HepG2 (cell line): ENCODE data around the gene C19orf33. TPM values are rescaled to one million over a fixed set of nuclear protein-coding genes. Genes with fewer than 3 reads are reported as not detected.

ENCODE experiments used
- BRCA1 ChIP-seq: sonication (generic); formaldehyde crosslinking; IDR thresholded peaks from 2 replicates; pipeline ENCODE4 v1.4.0; 2020; ENCODE audit warnings: missing genetic modification reagents
- CHCHD3 ChIP-seq: sonication (generic); formaldehyde crosslinking; IDR thresholded peaks from 2 replicates; pipeline ENCODE4 v1.8.0; 2022; ENCODE audit warnings: mild to moderate bottlenecking, missing genetic modification reagents, moderate library complexity
- CHD2 ChIP-seq: IDR thresholded peaks from 2 replicates; pipeline ENCODE4 v1.6.1; 2011; ENCODE audit warnings: low read depth, low read length, improper control_type of control experiment
- FOXP1 ChIP-seq, 2 experiments: fragments of 450-650 bp in 1 of 2; IDR thresholded peaks; 2 replicates each; pipeline ENCODE4 v1.6.1; 2017 to 2018; ENCODE audit warnings: antibody characterized with exemption in 1 of 2
- HMG20A ChIP-seq: IDR thresholded peaks from 2 replicates; pipeline ENCODE4 v1.6.1; 2016; ENCODE audit warnings: borderline replicate concordance
- MAFG ChIP-seq: sonication (generic); formaldehyde crosslinking; IDR thresholded peaks from 2 replicates; pipeline ENCODE4 v1.5.1; 2020; ENCODE audit warnings: mild to moderate bottlenecking, missing genetic modification reagents
- MEF2D ChIP-seq: sonication (generic); formaldehyde crosslinking; IDR thresholded peaks from 2 replicates; pipeline ENCODE4 v1.5.1; 2020; ENCODE audit warnings: mild to moderate bottlenecking, missing genetic modification reagents
- MEIS1 ChIP-seq: sonication (generic); formaldehyde crosslinking; IDR thresholded peaks from 2 replicates; pipeline ENCODE4 v1.9.0; 2021; ENCODE audit warnings: mild to moderate bottlenecking, missing genetic modification reagents, moderate library complexity, borderline replicate concordance
- NCOA5 ChIP-seq: sonication (generic); formaldehyde crosslinking; IDR thresholded peaks from 2 replicates; pipeline ENCODE4 v1.4.0; 2020; ENCODE audit warnings: missing genetic modification reagents
- NFRKB ChIP-seq: fragments of 450-650 bp; IDR thresholded peaks from 2 replicates; pipeline ENCODE4 v1.6.1; 2017
- NFYC ChIP-seq: IDR thresholded peaks from 2 replicates; pipeline ENCODE4 v1.6.1; 2016; ENCODE audit warnings: missing genetic modification reagents, missing compliant biosample characterization
- NONO ChIP-seq, 2 experiments: fragments of 450-650 bp in 1 of 2; sonication (generic) in 1 of 2; formaldehyde crosslinking in 1 of 2; IDR thresholded peaks in 1 of 2; conservative IDR thresholded peaks in 1 of 2; 2 replicates each; pipeline versions ENCODE4 v1.6.1 to v1.8.0; 2017 to 2022; ENCODE audit warnings: mild to moderate bottlenecking in 1 of 2, missing genetic modification reagents in 1 of 2, moderate library complexity in 1 of 2
- STAG1 ChIP-seq: sonication (generic); formaldehyde crosslinking; IDR thresholded peaks from 2 replicates; pipeline ENCODE4 v1.4.0; 2020; ENCODE audit warnings: missing genetic modification reagents
- ZNF225 ChIP-seq: sonication (generic); formaldehyde crosslinking; IDR thresholded peaks from 2 replicates; pipeline ENCODE4 v1.4.0; 2020; ENCODE audit warnings: mild to moderate bottlenecking, missing genetic modification reagents
- ZNF232 ChIP-seq: sonication (generic); formaldehyde crosslinking; IDR thresholded peaks from 2 replicates; pipeline ENCODE4 v1.4.0; 2020; ENCODE audit warnings: missing genetic modification reagents, borderline replicate concordance
- ZNF484 ChIP-seq: sonication (generic); formaldehyde crosslinking; IDR thresholded peaks from 2 replicates; pipeline ENCODE4 v1.5.1; 2020; ENCODE audit warnings: mild to moderate bottlenecking, low read depth, missing genetic modification reagents, borderline replicate concordance
- ZNF619 ChIP-seq: sonication (generic); formaldehyde crosslinking; IDR thresholded peaks from 2 replicates; pipeline ENCODE4 v1.4.0; 2020; ENCODE audit warnings: mild to moderate bottlenecking, missing genetic modification reagents
- ZNF652 ChIP-seq: IDR thresholded peaks from 2 replicates; pipeline ENCODE4 v1.6.1; 2016; ENCODE audit warnings: low read depth, borderline replicate concordance
- ZNF674 ChIP-seq: sonication (generic); formaldehyde crosslinking; IDR thresholded peaks from 2 replicates; pipeline ENCODE4 v1.5.0; 2020; ENCODE audit warnings: low read depth, mild to moderate bottlenecking, missing genetic modification reagents
- ZSCAN9 ChIP-seq: IDR thresholded peaks from 2 replicates; pipeline ENCODE4 v1.6.1; 2016; ENCODE audit warnings: borderline replicate concordance
- polyA plus RNA-seq, 8 experiments: library from polyadenylated mRNA; depleted of rRNA in 3 of 8; stranded (reverse) in 7 of 8; unstranded in 1 of 8; fragments of >200 nt; fragmentation: Illumina TruSeq in 4 of 8; extraction: Trizol in 4 of 8; gene quantifications; 2 replicates each; pipeline versions ENCODE4 v1.2.1 to v1.2.3, GENCODE V29; 2011 to 2016; ENCODE audit warnings: low read depth in 4 of 8, missing spikeins in 1 of 8, mixed read lengths in 1 of 8; ENCODE audit not compliant: insufficient read depth in 1 of 8
- total RNA-seq, 5 experiments: library from RNA; depleted of rRNA; stranded (reverse); fragments of >200 nt; fragmentation: Illumina TruSeq; extraction: Trizol; gene quantifications; 2 replicates each; pipeline ENCODE4 v1.2.3, GENCODE V29; 2016; ENCODE audit warnings: low read depth in 1 of 5
- TF ChIP-seq, protein P1 (sequence below): sonication (generic); formaldehyde crosslinking; IDR thresholded peaks from 2 replicates; pipeline ENCODE4 v1.9.0; 2021; ENCODE audit warnings: missing genetic modification reagents, borderline replicate concordance
- TF ChIP-seq, protein P2 (sequence below), 2 experiments: sonication (generic) in 1 of 2; formaldehyde crosslinking in 1 of 2; IDR thresholded peaks; 2 replicates each; pipeline versions ENCODE4 v1.6.1 to v1.9.0; 2014 to 2022; ENCODE audit warnings: antibody characterized with exemption in 1 of 2, borderline replicate concordance in 1 of 2, inconsistent platforms in 1 of 2, low read depth in 1 of 2, missing genetic modification reagents in 1 of 2

Gene C19orf33
- total and polyA plus RNA-seq, 2 of the 13 experiments (the other 11 are each of a cell fraction or from before 2014, with no cell fraction given) = 2.5 to 3.3 TPM

DNA sequence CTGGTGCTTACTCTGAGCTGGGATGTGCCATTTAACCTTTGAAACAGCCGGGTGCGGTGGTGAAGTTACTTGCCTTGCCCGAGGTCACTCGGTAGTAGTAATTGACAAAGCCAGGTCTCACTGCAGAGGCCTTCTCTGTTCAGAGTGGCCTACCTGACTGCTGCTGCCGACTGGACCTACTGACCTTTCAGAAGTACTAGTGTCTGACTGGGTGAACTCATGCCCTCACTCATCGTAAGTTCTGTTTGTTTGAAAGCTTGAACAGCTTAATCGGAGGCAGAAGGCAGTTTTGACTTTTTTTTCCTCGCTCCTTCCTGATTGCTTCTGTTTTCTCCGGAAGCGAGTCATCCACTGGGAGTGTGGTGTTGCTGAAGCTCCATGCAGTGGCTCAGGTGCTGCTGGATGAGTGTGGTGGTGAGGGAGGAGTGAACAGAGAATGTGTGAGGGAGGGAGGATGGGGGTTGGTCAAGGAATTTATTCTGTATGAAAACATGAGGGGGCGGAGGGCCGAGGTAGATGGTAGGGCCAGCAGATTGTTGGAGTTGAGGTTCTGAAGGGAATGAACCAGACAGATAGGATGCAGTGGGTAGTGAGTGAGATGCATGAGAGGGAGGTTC, 37.0 kb upstream of the C19orf33 start (continued):
- TF ChIP-seq ZNF674 (CRISPR knock-in tag) (no peak), BRCA1 (CRISPR knock-in tag) (no peak), ZNF225 (no peak), ZNF232 (no peak), MEIS1 (0 out of 2 replicates have a peak, but pooled peaks have one; percentile 20), HMG20A (CRISPR knock-in tag) (no peak), CHD2 (no peak), STAG1 (CRISPR knock-in tag) (no peak), NFYC (CRISPR knock-in tag) (no peak), MEF2D (CRISPR knock-in tag) (no peak), NONO (IDR thresholded peaks at IDR 0.05) (no peak), NONO (CRISPR knock-in tag; conservative IDR thresholded peaks at IDR 0.05) (no peak), ZNF652 (CRISPR knock-in tag) (no peak), FOXP1 (IDR thresholded peaks at IDR 0.05) (no peak), FOXP1 (CRISPR knock-in tag; IDR thresholded peaks at IDR 0.05) (no peak), ZNF619 (CRISPR knock-in tag) (no peak), MAFG (CRISPR knock-in tag) (no peak), CHCHD3 (CRISPR knock-in tag) (no peak), ZNF484 (CRISPR knock-in tag) (no peak), NFRKB (no peak), NCOA5 (CRISPR knock-in tag) (no peak), ZSCAN9 (CRISPR knock-in tag) (0 out of 2 replicates have a peak, but pooled peaks have one; percentile 21)
- TF ChIP-seq, protein P1, sequence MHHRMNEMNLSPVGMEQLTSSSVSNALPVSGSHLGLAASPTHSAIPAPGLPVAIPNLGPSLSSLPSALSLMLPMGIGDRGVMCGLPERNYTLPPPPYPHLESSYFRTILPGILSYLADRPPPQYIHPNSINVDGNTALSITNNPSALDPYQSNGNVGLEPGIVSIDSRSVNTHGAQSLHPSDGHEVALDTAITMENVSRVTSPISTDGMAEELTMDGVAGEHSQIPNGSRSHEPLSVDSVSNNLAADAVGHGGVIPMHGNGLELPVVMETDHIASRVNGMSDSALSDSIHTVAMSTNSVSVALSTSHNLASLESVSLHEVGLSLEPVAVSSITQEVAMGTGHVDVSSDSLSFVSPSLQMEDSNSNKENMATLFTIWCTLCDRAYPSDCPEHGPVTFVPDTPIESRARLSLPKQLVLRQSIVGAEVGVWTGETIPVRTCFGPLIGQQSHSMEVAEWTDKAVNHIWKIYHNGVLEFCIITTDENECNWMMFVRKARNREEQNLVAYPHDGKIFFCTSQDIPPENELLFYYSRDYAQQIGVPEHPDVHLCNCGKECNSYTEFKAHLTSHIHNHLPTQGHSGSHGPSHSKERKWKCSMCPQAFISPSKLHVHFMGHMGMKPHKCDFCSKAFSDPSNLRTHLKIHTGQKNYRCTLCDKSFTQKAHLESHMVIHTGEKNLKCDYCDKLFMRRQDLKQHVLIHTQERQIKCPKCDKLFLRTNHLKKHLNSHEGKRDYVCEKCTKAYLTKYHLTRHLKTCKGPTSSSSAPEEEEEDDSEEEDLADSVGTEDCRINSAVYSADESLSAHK = no peak
- TF ChIP-seq, protein P2, sequence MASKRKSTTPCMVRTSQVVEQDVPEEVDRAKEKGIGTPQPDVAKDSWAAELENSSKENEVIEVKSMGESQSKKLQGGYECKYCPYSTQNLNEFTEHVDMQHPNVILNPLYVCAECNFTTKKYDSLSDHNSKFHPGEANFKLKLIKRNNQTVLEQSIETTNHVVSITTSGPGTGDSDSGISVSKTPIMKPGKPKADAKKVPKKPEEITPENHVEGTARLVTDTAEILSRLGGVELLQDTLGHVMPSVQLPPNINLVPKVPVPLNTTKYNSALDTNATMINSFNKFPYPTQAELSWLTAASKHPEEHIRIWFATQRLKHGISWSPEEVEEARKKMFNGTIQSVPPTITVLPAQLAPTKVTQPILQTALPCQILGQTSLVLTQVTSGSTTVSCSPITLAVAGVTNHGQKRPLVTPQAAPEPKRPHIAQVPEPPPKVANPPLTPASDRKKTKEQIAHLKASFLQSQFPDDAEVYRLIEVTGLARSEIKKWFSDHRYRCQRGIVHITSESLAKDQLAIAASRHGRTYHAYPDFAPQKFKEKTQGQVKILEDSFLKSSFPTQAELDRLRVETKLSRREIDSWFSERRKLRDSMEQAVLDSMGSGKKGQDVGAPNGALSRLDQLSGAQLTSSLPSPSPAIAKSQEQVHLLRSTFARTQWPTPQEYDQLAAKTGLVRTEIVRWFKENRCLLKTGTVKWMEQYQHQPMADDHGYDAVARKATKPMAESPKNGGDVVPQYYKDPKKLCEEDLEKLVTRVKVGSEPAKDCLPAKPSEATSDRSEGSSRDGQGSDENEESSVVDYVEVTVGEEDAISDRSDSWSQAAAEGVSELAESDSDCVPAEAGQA (IDR thresholded peaks at IDR 0.05; ENCODE audit: low read depth) = no peak
- TF ChIP-seq, protein P2 (CRISPR knock-in tag; IDR thresholded peaks at IDR 0.05; ENCODE audit: borderline replicate concordance) = no peak
